Upper lobe of left lung (tissue), 6 donors: ENCODE results near the gene GLRA2. TPM values are rescaled to one million over a fixed set of nuclear protein-coding genes. Genes with fewer than 3 reads are reported as not detected.
A peak's percentile ranks its signal among the peaks of the same experiment; 100 is the strongest.

Experiments
- ATAC-seq, 2 donors: fragments of 200-7000 bp; cut with Tn5 transposase; one replicate each; pipeline ENCODE4 v1.9.1; 2022; ENCODE audit warnings: mild to moderate bottlenecking in 2 of 2, moderate library complexity in 2 of 2; ENCODE audit not compliant: low FRiP score in 2 of 2
- DNase-seq, 2 donors: peaks; one replicate each; pipeline ENCODE4 v3.0.0-alpha.2; 2019 to 2020
- H3K27ac ChIP-seq, 4 donors: fragments of 200-600 bp; sonication (generic); one replicate each; pipeline ENCODE4 v1.5.1; 2016 to 2019
- H3K27me3 ChIP-seq, 4 donors: fragments of 200-600 bp; sonication (generic); one replicate each; pipeline ENCODE4 v1.5.1; 2017 to 2019
- H3K36me3 ChIP-seq, 4 donors: fragments of 200-600 bp; sonication (generic); one replicate each; pipeline ENCODE4 v1.5.1; 2016 to 2019
- H3K4me1 ChIP-seq, 4 donors: fragments of 200-600 bp; sonication (generic); one replicate each; pipeline ENCODE4 v1.5.1; 2018 to 2019
- H3K4me3 ChIP-seq, 4 donors: fragments of 200-600 bp; sonication (generic); one replicate each; pipeline ENCODE4 v1.5.1; 2017 to 2019; ENCODE audit warnings: mild to moderate bottlenecking in 2 of 4, moderate library complexity in 1 of 4
- H3K9me3 ChIP-seq, 4 donors: fragments of 200-600 bp; sonication (generic); one replicate each; pipeline ENCODE4 v1.5.1; 2018 to 2019
- CTCF ChIP-seq, 6 experiments: fragments of 450-650 bp in 4 of 6; fragments of 200-600 bp in 2 of 6; sonication (generic) in 2 of 6; IDR thresholded peaks; one replicate each; pipeline ENCODE4 v1.5.1; 2016 to 2019; ENCODE audit warnings: antibody characterized with exemption in 6 of 6
- EP300 ChIP-seq, 4 donors: sonication (generic); formaldehyde crosslinking; IDR thresholded peaks; one replicate each; pipeline ENCODE4 v1.5.1; 2017; ENCODE audit warnings: antibody characterized with exemption in 4 of 4, control low read depth in 2 of 4
- POLR2A ChIP-seq, 4 donors: fragments of 450-650 bp; IDR thresholded peaks; one replicate each; pipeline ENCODE4 v1.5.1; 2016 to 2017; ENCODE audit warnings: antibody characterized with exemption in 4 of 4, mild to moderate bottlenecking in 2 of 4
- POLR2AphosphoS5 ChIP-seq, 2 donors: sonication (generic); formaldehyde crosslinking; IDR thresholded peaks; one replicate each; pipeline ENCODE4 v1.5.1; 2017; ENCODE audit warnings: antibody characterized with exemption in 2 of 2
- whole genome bisulfite sequencing, 2 donors: methylation state at CpG; one replicate each; pipeline ENCODE4 v1.1.5; 2017 to 2018; 5-methylcytosine and 5-hydroxymethylcytosine counted together
- total RNA-seq, 6 donors: library from RNA; depleted of rRNA in 4 of 6; stranded (reverse); fragments of >200 nt in 4 of 6; gene quantifications; one replicate each; pipeline versions ENCODE4 v1.1.0 to v1.2.1, GENCODE V29; 2016 to 2021
- donor health status: DM: no; HTN: no; CAD: no; lungs with moderate emphysema.
- donor health status: DM: no; HTN: yes; CAD: no; lungs with severe emphysema.

Gene GLRA2
- total RNA-seq, 6 donors from 2014 or later: not detected

DNA sequence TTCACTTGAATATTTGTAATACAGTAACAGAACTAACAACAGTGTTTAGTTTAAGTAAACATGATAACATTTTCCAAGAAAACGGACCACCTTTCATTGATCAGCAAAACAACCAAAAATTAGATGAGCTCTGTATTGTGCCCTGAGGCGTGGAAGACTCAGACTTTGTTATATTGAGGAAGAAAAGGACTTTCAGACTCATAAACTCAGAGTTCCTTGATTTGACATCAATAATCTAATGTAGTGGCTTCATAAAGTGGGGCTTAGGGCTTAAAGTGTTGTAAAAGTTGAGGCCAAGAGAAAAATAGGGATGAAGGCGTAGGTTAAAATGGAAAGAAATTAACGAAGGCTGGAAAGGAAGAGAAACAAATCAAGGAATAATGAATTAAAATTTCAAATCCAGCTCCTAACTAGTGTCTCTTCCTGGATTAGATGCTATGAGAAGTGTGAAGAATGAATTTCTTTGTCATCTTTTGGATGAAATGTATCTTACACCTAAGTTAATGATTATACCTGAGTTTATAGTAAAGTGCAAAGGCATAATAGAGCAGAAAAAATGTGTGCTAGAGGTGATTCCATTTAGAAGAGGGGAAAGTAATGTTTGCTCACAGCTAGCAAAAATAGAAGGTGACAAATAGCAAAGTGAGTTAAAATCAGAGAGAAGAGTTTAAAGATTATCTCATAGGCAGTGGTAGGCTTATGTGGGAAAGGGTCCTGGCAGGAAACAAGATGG is 19.8 kb upstream of the GLRA2 start:
- no peaks in the 10 kb centered on the region for H3K27me3 ChIP-seq
- 72 to 84% methylated on average over 4 of the region's 4 CpGs for WGBS, 2 donors
- no peak overlapping the region for H3K4me3 ChIP-seq
- no peak for ATAC-seq
- H3K27ac ChIP-seq: no peak overlapping the region
- H3K9me3 ChIP-seq: peaks cover 0 to 4% (median 0%) of the 10 kb centered on the region in 4 donors
- TF ChIP-seq POLR2A (IDR thresholded peaks at IDR 0.05): no peak
- no peak for TF ChIP-seq POLR2AphosphoS5 (IDR thresholded peaks at IDR 0.05)
- no peak for TF ChIP-seq CTCF (IDR thresholded peaks at IDR 0.05)
- no peak for TF ChIP-seq EP300 (IDR thresholded peaks at IDR 0.05)
- H3K4me1 ChIP-seq: no peaks in the 10 kb centered on the region
- DNase-seq: no peak
- H3K36me3 ChIP-seq: no peaks in the 10 kb centered on the region

GRCh38 chrX:14528629-14529289 is 577 bp upstream of the GLRA2 start:
- TF ChIP-seq POLR2AphosphoS5 (IDR thresholded peaks at IDR 0.05) (no peak), CTCF (IDR thresholded peaks at IDR 0.05) (peak in 2 of 6 experiments; percentile 18 to 19)
- Histone ChIP-seq H3K27ac (no peak overlapping the region), H3K9me3 (no peaks in the 10 kb centered on the region), H3K27me3 (no peaks in the 10 kb centered on the region), H3K4me3 (no peak overlapping the region), H3K36me3 (no peaks in the 10 kb centered on the region), H3K4me1 (no peaks in the 10 kb centered on the region)
- DNase-seq (no peak), ATAC-seq (no peak)
- WGBS, 2 donors: 12 to 32% methylated on average over 14 of the region's 14 CpGs

- no peak overlapping the region for H3K4me3 ChIP-seq
- H3K27ac ChIP-seq: no peak overlapping the region
- no peak for ATAC-seq
- no peak for DNase-seq
- no peaks in the 10 kb centered on the region for H3K9me3 ChIP-seq
- TF ChIP-seq EP300 (IDR thresholded peaks at IDR 0.05) (no peak), POLR2A (IDR thresholded peaks at IDR 0.05) (no peak), POLR2AphosphoS5 (IDR thresholded peaks at IDR 0.05) (no peak), CTCF (IDR thresholded peaks at IDR 0.05) (no peak)
- H3K27me3 ChIP-seq: no peaks in the 10 kb centered on the region
- no peaks in the 10 kb centered on the region for H3K4me1 ChIP-seq
- WGBS, 2 donors: 41 to 44% methylated on average over 1 of the region's 1 CpG
- no peaks in the 10 kb centered on the region for H3K36me3 ChIP-seq
Observed at GRCh38 chrX:14533867-14534266, 4.5 kb downstream of the GLRA2 start.

DNA sequence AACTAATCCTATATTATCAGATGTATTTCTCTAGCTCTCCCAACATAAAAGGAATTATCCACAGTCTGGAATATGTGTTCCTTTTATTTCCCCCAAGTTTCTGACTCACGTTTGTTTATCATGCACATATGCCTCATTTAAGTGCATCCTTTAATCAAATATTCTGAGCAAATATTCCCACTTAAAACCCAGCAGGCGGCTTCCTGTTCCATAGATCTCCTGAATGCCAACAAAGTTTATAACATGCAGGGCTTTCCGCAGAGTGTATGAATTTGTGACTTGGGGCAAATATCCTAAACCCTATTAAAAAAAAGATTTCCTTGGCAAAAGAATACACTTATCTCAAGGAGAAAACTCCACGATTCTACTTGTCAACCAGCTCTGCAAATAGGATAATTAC is 16.9 kb downstream of the GLRA2 start:
- 47 to 74% methylated on average over 4 of the region's 4 CpGs for WGBS, 2 donors
- no peaks in the 10 kb centered on the region for H3K4me1 ChIP-seq
- no peaks in the 10 kb centered on the region for H3K36me3 ChIP-seq
- H3K9me3 ChIP-seq: no peaks in the 10 kb centered on the region
- H3K4me3 ChIP-seq: no peak overlapping the region
- ATAC-seq: no peak
- DNase-seq: no peak
- no peak overlapping the region for H3K27ac ChIP-seq
- no peak for TF ChIP-seq POLR2AphosphoS5 (IDR thresholded peaks at IDR 0.05)
- no peak for TF ChIP-seq POLR2A (IDR thresholded peaks at IDR 0.05)
- TF ChIP-seq EP300 (IDR thresholded peaks at IDR 0.05): no peak
- no peak for TF ChIP-seq CTCF (IDR thresholded peaks at IDR 0.05)
- no peaks in the 10 kb centered on the region for H3K27me3 ChIP-seq
